GM19043 (cell line): ENCODE data around the gene PLEKHG4B.
"Not testable (repeated sequence)": the region's sequence is repeated elsewhere in the genome, so short reads cannot be mapped to it uniquely, and the experiment has no call there.

Source experiments
- ATAC-seq: cut with Tn5 transposase; IDR thresholded peaks from one replicate; pipeline ENCODE4 v1.9.1; 2021; ENCODE audit warnings: low read depth; ENCODE audit not compliant: unreplicated experiment

Gene PLEKHG4B

GRCh38 chr5:150746-151145, 58.8 kb downstream of the PLEKHG4B start:
- no peak for ATAC-seq

GRCh38 chr5:152077-152476, 60.1 kb downstream of the PLEKHG4B start:
- no peak for ATAC-seq

GRCh38 chr5:153256-153655, 61.3 kb downstream of the PLEKHG4B start:
- ATAC-seq, result no peak

- no peak for ATAC-seq
Measured at GRCh38 chr5:154236-154635, 62.3 kb downstream of the PLEKHG4B start.

- ATAC-seq, result no peak
Measured at GRCh38 chr5:154826-155225, 62.9 kb downstream of the PLEKHG4B start.

GRCh38 chr5:155651-156410, 63.9 kb downstream of the PLEKHG4B start:
- ATAC-seq, result no peak

- no peak for ATAC-seq
Measured at GRCh38 chr5:156411-157072, 64.6 kb downstream of the PLEKHG4B start.

- no peak for ATAC-seq
Measured at GRCh38 chr5:157126-157715, 65.3 kb downstream of the PLEKHG4B start.

GRCh38 chr5:157801-158200, 65.8 kb downstream of the PLEKHG4B start:
- ATAC-seq, result no peak

- ATAC-seq, result no peak
Measured at GRCh38 chr5:158807-159447, 67.0 kb downstream of the PLEKHG4B start.

- no peak for ATAC-seq
Measured at GRCh38 chr5:159448-160172, 67.6 kb downstream of the PLEKHG4B start.

- ATAC-seq, result no peak
Measured at GRCh38 chr5:160173-160510, 68.2 kb downstream of the PLEKHG4B start.

- ATAC-seq, result no peak
Measured at GRCh38 chr5:160921-161802, 69.2 kb downstream of the PLEKHG4B start.

GRCh38 chr5:161803-162110, 69.8 kb downstream of the PLEKHG4B start:
- ATAC-seq, result no peak

GRCh38 chr5:162190-162564, 70.2 kb downstream of the PLEKHG4B start:
- ATAC-seq, result no peak

GRCh38 chr5:162565-163337, 70.8 kb downstream of the PLEKHG4B start:
- ATAC-seq, result no peak

- ATAC-seq, result no peak
Measured at GRCh38 chr5:163338-163620, 71.3 kb downstream of the PLEKHG4B start.

GRCh38 chr5:163841-164240, 71.9 kb downstream of the PLEKHG4B start:
- no peak for ATAC-seq

GRCh38 chr5:164244-164643, 72.3 kb downstream of the PLEKHG4B start:
- no peak for ATAC-seq

- ATAC-seq, result not testable (repeated sequence)
Measured at GRCh38 chr5:164783-165182, 72.8 kb downstream of the PLEKHG4B start.
